ENCODE data around the gene BRD4. TPM values are rescaled to one million over a fixed set of nuclear protein-coding genes. Genes with fewer than 3 reads are reported as not detected.
A peak's percentile ranks its signal among the peaks of the same experiment; 100 is the strongest.

BRD4 gene
- total and polyA plus RNA-seq, 10 of the 15 experiments (the other 5 are each of a cell fraction or from before 2014, with no cell fraction given), result 5.3 to 84.4 (median 11.8) TPM

DNA sequence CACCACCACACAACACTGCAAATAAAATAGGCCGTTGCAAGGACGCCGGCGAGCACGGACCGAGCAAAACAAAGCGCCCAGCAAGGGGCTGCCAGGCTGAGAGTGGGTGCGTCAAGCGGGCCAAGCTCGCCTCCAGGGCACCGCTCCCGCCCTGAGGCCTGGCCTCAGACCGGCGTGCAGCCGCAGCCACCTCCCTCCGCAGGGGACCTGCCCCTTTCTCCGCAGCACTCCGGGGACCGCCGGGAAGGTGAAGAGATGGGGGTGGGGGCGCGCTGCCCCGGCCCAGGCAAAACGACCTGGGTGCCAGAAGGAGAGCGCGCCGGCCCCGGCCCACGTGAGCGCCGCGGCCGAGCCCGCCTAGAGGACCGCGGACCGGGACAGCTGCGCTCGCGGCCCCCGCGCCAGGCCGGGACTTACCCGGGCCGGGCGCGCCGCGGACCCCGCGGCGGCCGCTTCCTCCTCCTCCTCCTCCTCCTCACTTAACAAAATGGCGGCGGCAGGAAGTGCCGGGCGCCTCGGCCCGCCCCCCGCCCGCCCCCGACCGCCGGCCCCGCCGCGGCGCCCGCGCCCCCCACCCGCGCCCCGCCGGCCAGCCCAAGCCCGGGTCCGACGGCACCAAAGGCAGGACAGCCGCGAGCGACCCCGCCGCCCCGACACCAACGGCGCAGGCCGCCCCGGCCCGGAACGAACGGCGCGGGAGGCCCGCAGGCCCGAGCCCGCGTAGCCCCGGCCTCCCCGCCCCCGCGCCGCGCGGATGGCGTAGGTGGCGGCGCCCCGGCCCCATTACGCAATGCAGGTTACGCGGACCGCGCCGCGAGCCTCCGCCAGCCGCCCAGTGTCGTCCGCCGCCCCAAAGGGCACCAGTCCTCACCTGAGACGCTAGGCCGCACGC lies 674 bp downstream of the BRD4 start (continued):
- TF ChIP-seq, protein P1, sequence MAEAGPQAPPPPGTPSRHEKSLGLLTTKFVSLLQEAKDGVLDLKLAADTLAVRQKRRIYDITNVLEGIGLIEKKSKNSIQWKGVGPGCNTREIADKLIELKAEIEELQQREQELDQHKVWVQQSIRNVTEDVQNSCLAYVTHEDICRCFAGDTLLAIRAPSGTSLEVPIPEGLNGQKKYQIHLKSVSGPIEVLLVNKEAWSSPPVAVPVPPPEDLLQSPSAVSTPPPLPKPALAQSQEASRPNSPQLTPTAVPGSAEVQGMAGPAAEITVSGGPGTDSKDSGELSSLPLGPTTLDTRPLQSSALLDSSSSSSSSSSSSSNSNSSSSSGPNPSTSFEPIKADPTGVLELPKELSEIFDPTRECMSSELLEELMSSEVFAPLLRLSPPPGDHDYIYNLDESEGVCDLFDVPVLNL (IDR thresholded peaks at IDR 0.05; ENCODE audit: low read depth, low read length), result no peak
- no peak for TF ChIP-seq GABPA (IDR thresholded peaks at IDR 0.05; ENCODE audit: low read depth)
- TF ChIP-seq, protein P2, sequence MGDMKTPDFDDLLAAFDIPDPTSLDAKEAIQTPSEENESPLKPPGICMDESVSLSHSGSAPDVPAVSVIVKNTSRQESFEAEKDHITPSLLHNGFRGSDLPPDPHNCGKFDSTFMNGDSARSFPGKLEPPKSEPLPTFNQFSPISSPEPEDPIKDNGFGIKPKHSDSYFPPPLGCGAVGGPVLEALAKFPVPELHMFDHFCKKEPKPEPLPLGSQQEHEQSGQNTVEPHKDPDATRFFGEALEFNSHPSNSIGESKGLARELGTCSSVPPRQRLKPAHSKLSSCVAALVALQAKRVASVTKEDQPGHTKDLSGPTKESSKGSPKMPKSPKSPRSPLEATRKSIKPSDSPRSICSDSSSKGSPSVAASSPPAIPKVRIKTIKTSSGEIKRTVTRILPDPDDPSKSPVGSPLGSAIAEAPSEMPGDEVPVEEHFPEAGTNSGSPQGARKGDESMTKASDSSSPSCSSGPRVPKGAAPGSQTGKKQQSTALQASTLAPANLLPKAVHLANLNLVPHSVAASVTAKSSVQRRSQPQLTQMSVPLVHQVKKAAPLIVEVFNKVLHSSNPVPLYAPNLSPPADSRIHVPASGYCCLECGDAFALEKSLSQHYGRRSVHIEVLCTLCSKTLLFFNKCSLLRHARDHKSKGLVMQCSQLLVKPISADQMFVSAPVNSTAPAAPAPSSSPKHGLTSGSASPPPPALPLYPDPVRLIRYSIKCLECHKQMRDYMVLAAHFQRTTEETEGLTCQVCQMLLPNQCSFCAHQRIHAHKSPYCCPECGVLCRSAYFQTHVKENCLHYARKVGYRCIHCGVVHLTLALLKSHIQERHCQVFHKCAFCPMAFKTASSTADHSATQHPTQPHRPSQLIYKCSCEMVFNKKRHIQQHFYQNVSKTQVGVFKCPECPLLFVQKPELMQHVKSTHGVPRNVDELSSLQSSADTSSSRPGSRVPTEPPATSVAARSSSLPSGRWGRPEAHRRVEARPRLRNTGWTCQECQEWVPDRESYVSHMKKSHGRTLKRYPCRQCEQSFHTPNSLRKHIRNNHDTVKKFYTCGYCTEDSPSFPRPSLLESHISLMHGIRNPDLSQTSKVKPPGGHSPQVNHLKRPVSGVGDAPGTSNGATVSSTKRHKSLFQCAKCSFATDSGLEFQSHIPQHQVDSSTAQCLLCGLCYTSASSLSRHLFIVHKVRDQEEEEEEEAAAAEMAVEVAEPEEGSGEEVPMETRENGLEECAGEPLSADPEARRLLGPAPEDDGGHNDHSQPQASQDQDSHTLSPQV (IDR thresholded peaks at IDR 0.05), result no peak
- peak; percentile 25; the same call in 1 of the 2 replicates for TF ChIP-seq RB1 (IDR thresholded peaks at IDR 0.05; ENCODE audit: borderline replicate concordance)
- no peak for TF ChIP-seq TCF3 (IDR thresholded peaks at IDR 0.05; ENCODE audit: borderline replicate concordance, insufficient read depth, low read depth, low read length)
- no peak for TF ChIP-seq RAD51 (IDR thresholded peaks at IDR 0.05)
- TF ChIP-seq STAT3 (IDR thresholded peaks at IDR 0.05; ENCODE audit: low read depth, low read length), result no peak
- TF ChIP-seq FOS (IDR thresholded peaks at IDR 0.05; ENCODE audit: borderline replicate concordance, extremely low read depth, insufficient read length), result no peak
- TF ChIP-seq, protein P3, sequence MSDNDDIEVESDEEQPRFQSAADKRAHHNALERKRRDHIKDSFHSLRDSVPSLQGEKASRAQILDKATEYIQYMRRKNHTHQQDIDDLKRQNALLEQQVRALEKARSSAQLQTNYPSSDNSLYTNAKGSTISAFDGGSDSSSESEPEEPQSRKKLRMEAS (IDR thresholded peaks at IDR 0.05; ENCODE audit: low read depth, low read length), result no peak
- TF ChIP-seq HDAC2 (IDR thresholded peaks at IDR 0.05), result no peak
- TF ChIP-seq, protein P4, sequence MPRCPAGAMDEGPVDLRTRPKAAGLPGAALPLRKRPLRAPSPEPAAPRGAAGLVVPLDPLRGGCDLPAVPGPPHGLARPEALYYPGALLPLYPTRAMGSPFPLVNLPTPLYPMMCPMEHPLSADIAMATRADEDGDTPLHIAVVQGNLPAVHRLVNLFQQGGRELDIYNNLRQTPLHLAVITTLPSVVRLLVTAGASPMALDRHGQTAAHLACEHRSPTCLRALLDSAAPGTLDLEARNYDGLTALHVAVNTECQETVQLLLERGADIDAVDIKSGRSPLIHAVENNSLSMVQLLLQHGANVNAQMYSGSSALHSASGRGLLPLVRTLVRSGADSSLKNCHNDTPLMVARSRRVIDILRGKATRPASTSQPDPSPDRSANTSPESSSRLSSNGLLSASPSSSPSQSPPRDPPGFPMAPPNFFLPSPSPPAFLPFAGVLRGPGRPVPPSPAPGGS (IDR thresholded peaks at IDR 0.05; ENCODE audit: borderline replicate concordance, insufficient read depth, low read depth, low read length, poor library complexity, severe bottlenecking), result no peak
- TF ChIP-seq BACH1 (IDR thresholded peaks at IDR 0.05; ENCODE audit: borderline replicate concordance), result peak; percentile 71
- TF ChIP-seq PML (IDR thresholded peaks at IDR 0.05; ENCODE audit: low read length), result no peak
- no peak for TF ChIP-seq SREBF1 (IDR thresholded peaks at IDR 0.05; ENCODE audit: low read length)
- no peak for TF ChIP-seq KDM1A (IDR thresholded peaks at IDR 0.05; ENCODE audit: borderline replicate concordance)
- TF ChIP-seq, protein P5, sequence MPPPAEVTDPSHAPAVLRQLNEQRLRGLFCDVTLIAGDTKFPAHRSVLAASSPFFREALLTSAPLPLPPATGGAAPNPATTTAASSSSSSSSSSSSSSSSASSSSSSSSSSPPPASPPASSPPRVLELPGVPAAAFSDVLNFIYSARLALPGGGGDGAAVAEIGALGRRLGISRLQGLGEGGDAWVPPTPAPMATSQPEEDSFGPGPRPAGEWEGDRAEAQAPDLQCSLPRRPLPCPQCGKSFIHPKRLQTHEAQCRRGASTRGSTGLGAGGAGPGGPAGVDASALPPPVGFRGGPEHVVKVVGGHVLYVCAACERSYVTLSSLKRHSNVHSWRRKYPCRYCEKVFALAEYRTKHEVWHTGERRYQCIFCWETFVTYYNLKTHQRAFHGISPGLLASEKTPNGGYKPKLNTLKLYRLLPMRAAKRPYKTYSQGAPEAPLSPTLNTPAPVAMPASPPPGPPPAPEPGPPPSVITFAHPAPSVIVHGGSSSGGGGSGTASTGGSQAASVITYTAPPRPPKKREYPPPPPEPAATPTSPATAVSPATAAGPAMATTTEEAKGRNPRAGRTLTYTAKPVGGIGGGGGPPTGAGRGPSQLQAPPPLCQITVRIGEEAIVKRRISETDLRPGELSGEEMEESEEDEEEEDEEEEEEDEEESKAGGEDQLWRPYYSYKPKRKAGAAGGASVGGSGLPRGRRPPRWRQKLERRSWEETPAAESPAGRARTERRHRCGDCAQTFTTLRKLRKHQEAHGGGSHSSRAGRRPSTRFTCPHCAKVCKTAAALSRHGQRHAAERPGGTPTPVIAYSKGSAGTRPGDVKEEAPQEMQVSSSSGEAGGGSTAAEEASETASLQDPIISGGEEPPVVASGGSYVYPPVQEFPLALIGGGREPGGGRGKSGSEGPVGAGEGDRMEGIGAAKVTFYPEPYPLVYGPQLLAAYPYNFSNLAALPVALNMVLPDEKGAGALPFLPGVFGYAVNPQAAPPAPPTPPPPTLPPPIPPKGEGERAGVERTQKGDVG (CRISPR knock-in tag; IDR thresholded peaks at IDR 0.05), result no peak
- TF ChIP-seq TAF1 (IDR thresholded peaks at IDR 0.05; ENCODE audit: borderline replicate concordance, low read depth, low read length), result peak; percentile 2; the same call in 1 of the 2 replicates
- no peak for TF ChIP-seq MYC (IDR thresholded peaks at IDR 0.05; ENCODE audit: insufficient read depth, insufficient read length, insufficient replicate concordance, low read length, severe bottlenecking)
